Large intestine (tissue), 3 donors: ENCODE measurements around the gene FGF12. TPM values are rescaled to one million over a fixed set of nuclear protein-coding genes. Genes with fewer than 3 reads are reported as not detected.

Experiments
- DNase-seq, 2 donors: peaks; one replicate each; pipeline versions ENCODE4 v3.0.0 to v3.0.0-alpha.2; 2013
- H3K27ac ChIP-seq: one replicate; pipeline ENCODE4 v1.5.1; 2013; ENCODE audit warnings: low read length
- H3K27me3 ChIP-seq: 2 replicates; pipeline ENCODE4 v1.6.1; 2013; ENCODE audit warnings: low read length; ENCODE audit not compliant: control insufficient read depth, insufficient read depth
- H3K36me3 ChIP-seq: 2 replicates; pipeline ENCODE4 v1.6.1; 2013; ENCODE audit warnings: low read length; ENCODE audit not compliant: control insufficient read depth, insufficient read depth
- H3K4me1 ChIP-seq: one replicate; pipeline ENCODE4 v1.6.1; 2013; ENCODE audit warnings: low read length; ENCODE audit not compliant: control insufficient read depth, insufficient read depth
- H3K4me3 ChIP-seq: one replicate; pipeline ENCODE4 v1.5.1; 2013; ENCODE audit warnings: low read length
- H3K9me3 ChIP-seq: one replicate; pipeline ENCODE4 v1.6.1; 2013; ENCODE audit warnings: mild to moderate bottlenecking, low read depth, low read length, moderate library complexity; ENCODE audit not compliant: control insufficient read depth
- WGBS: methylation state at CpG from one replicate; pipeline ENCODE4 v1.1.5; 2013; ENCODE audit warnings: low lambda C conversion rate; ENCODE audit not compliant: insufficient coverage; 5-methylcytosine and 5-hydroxymethylcytosine counted together
- polyA plus RNA-seq: library from polyadenylated mRNA; unstranded; fragments of 120-200 nt; gene quantifications from one replicate; pipeline ENCODE4 v1.2.1, GENCODE V29; 2013

FGF12 gene
- polyA plus RNA-seq, 1 donor, result 2.1 TPM

DNA sequence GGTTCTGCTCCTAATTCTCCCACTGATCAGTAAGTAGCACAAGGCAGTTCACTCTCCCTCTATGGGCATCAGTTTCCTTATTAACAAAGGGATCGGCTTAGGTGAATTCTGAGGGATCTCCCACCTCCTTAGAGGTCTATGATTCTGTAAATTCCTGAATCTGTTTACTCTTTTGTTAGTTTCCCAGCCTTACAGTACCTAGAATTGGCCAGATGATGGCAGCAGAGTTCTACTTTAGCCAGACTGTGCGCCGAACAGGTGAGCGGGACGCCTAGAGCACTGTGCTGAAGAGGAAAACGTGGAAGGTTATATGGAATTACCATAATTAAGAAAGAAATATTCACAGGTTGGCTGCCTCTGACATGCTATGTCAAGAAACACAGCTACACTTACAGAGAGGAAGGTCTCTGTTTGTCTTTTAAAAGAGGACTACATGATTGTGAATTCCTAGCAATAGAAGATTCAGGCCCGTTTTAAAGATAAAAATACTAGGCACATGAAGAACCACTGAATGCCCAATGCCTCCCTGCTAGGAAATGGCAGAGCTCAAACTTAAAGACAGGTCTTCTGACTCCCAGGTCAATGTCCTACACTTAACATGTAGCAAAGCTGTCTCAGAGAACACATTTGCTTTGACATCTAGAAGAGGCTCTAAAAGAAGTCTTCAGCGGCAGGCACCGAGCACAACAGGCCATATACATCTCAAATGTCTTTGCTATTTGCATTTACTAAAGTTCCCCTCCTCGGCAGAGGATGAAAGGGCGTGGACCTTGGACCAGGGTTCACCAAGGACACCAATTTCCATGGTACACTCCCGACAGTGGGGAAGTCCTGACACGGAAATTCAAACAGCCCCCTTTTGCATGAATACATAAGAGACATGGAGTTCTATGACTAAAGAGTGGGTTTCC is 259.9 kb downstream of the FGF12 start:
- H3K9me3 ChIP-seq, result no peaks in the 10 kb centered on the region
- DNase-seq, result peak; percentile 12 to 22
- no peak overlapping the region for H3K27ac ChIP-seq
- no peaks in the 10 kb centered on the region for H3K4me1 ChIP-seq
- WGBS, result no CpG with 5 or more reads among the region's 13 CpGs
- no peak overlapping the region for H3K4me3 ChIP-seq
- H3K36me3 ChIP-seq, result no peaks in the 10 kb centered on the region
- peaks cover 7% of the 10 kb centered on the region for H3K27me3 ChIP-seq

DNA sequence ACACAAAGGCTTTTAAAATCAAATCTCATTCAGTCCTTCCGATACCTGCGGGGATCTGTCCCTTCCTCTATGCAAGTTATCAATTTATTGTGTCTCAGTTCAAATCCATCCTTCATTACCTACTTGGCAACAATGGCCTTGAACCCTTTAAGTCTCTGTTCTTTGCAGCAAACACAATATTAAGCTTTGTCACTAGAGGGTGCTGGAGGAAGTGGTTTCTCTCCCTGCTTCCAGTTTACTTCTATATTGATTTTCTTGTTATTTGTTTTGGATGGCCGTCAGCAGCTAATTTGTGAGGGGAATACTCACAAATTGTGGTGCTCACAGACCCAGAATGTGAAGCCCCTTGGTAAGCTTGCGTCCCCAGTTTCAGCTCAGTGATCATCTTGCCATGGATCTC is 278.3 kb downstream of the FGF12 start:
- 90% methylated on average over 2 of the region's 4 CpGs for WGBS
- Histone ChIP-seq H3K4me3 (no peak overlapping the region), H3K36me3 (no peaks in the 10 kb centered on the region), H3K27me3 (peaks cover 2% of the 10 kb centered on the region), H3K4me1 (no peaks in the 10 kb centered on the region), H3K27ac (no peak overlapping the region), H3K9me3 (no peaks in the 10 kb centered on the region)
- DNase-seq, result no peak

DNA sequence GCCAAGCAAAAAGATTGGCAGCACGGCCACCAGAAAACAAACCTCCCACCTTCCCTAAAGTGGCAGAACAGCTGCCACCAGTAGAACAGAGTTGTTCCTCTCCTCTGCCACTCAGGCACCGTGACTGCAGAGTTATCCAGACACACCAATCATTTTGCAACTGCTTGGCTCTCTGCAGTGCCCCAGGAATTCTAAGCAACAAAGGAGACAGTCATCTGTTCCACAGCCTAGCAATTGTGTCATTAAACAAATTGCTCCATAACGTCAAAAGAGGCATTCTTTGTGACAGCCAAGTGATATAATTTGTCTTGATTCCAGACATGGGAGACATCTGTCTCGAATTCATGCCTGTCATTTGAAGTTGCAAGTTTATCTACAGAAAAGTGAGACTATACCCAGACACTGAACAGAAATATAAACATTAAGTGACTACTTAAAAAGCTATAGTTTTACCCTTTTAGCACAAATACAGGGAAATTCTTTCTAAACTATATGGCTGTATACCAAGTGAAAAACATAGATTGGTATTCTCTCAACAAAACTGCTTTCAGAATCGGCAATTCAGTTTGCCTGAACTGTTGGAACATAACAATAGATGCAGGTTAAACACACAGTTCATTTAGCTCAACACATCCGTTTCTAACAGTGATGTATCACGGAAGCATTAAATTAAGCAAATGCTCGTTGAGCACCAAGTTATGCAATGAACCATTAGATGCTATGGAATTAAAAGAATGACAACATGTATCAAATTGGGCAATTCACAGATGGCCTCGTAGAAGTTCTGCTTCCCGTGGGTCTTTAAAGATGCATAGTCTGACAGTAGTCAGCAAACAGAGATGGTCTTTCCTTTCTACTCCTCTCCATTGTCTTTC is 281.3 kb downstream of the FGF12 start:
- H3K4me3 ChIP-seq, result no peak overlapping the region
- WGBS, result 92% methylated on average over 2 of the region's 10 CpGs
- no peaks in the 10 kb centered on the region for H3K4me1 ChIP-seq
- no peaks in the 10 kb centered on the region for H3K9me3 ChIP-seq
- peak in 1 of 2 donors; percentile 0 for DNase-seq
- no peak overlapping the region for H3K27ac ChIP-seq
- H3K27me3 ChIP-seq, result peaks cover 4% of the 10 kb centered on the region
- H3K36me3 ChIP-seq, result no peaks in the 10 kb centered on the region

DNA sequence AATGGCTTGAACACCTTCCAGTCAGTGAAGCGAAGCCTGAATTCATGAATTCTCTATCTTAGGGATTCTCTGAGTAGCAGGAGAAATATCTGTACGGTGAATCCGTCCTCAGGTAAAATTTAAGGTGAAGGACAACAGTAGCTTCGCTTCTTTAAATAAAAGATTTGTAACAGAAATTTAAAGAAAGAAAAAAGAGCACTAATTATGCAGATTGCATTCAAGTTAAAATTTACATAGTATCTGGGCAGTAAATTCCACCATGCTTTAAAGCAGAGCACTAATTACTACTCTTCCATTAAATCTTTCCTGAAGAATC is 282.6 kb downstream of the FGF12 start:
- WGBS, result no CpG with 5 or more reads among the region's 4 CpGs
- Histone ChIP-seq H3K4me3 (no peak overlapping the region), H3K9me3 (no peaks in the 10 kb centered on the region), H3K4me1 (no peaks in the 10 kb centered on the region), H3K27me3 (peaks cover 4% of the 10 kb centered on the region), H3K27ac (no peak overlapping the region), H3K36me3 (no peaks in the 10 kb centered on the region)
- no peak for DNase-seq

DNA sequence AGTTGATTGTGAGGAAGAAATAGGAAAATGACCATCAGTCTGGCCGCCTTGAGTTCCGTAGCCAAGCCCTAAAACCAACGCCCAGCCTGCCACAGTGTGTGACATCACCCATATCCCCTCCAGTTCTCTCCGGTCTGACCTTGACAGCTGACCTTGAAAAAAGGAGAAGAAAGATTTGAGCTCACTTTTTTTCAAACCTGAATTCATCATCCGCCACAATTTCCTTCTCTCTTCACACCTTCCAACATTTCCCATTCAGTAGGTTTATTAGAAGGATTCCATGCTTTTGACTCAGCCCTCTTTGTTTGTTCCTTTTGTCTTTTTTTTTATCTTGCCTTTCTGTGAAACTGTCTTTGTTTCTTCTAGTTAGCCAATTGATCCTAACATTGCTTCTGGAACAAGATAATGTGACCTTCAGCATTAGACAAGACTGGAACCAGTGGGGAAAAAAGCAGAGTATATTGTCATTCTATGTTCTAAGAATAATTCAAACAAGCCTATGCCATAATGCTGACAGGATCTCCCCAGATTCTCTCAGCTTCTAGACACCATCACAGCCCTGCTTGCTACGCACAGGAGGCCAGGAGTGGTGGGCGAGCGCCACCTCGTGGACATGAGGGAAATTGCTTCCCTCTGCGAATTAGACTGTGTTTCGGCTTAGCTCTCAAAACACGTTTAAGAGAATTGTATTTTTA is 283.1 kb downstream of the FGF12 start:
- Histone ChIP-seq H3K9me3 (no peaks in the 10 kb centered on the region), H3K27me3 (peaks cover 4% of the 10 kb centered on the region), H3K4me1 (no peaks in the 10 kb centered on the region), H3K36me3 (no peaks in the 10 kb centered on the region), H3K4me3 (no peak overlapping the region), H3K27ac (no peak overlapping the region)
- 20% methylated on average over 1 of the region's 12 CpGs for WGBS
- peak; percentile 19 to 21 for DNase-seq

DNA sequence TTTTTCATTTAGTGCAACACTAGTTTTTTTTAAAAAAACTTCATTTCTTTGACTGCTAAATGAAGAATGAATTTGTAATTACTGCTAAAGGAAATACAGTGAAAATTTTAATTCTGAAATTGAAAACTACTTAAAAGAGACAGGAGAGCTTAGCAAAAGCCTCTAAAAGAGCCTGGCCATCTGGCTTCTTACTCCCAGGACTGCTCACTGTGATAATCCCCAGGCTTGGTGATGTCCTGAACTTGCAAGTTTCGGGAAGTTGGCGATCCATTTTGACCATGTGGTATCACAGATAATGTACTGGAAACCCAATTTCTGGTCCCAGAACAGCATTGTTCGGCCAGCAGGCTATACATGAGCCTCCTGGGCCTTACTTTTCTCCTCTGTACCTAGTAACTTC is 292.1 kb downstream of the FGF12 start:
- no peaks in the 10 kb centered on the region for H3K4me1 ChIP-seq
- no peak for DNase-seq
- H3K9me3 ChIP-seq, result no peaks in the 10 kb centered on the region
- H3K4me3 ChIP-seq, result no peak overlapping the region
- no peaks in the 10 kb centered on the region for H3K36me3 ChIP-seq
- H3K27ac ChIP-seq, result no peak overlapping the region
- H3K27me3 ChIP-seq, result no peaks in the 10 kb centered on the region
- WGBS, result no CpG with 5 or more reads among the region's 3 CpGs

DNA sequence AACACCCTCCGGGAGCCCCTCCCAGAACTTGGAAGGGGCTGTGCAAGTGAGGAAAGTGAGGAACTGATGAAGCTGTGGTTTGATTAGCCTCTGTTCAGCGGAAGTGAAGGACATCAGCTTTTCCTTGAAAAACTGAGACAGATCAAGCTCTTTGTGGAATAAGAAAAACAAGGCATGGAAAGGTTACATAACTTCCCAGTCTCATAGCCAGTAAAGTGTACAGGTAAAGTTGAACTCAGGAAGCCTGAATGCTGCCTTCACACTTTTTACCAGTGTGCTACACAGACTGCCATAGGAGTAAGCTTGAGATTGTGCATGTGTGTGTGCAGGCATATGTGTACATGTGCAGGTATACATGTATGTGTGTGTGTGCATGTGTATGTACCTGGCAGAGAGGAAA is 293.2 kb downstream of the FGF12 start:
- no peaks in the 10 kb centered on the region for H3K9me3 ChIP-seq
- H3K4me3 ChIP-seq, result no peak overlapping the region
- H3K27ac ChIP-seq, result no peak overlapping the region
- no peak for DNase-seq
- H3K36me3 ChIP-seq, result no peaks in the 10 kb centered on the region
- no peaks in the 10 kb centered on the region for H3K4me1 ChIP-seq
- WGBS, result 83% methylated on average over 1 of the region's 2 CpGs
- H3K27me3 ChIP-seq, result no peaks in the 10 kb centered on the region

DNA sequence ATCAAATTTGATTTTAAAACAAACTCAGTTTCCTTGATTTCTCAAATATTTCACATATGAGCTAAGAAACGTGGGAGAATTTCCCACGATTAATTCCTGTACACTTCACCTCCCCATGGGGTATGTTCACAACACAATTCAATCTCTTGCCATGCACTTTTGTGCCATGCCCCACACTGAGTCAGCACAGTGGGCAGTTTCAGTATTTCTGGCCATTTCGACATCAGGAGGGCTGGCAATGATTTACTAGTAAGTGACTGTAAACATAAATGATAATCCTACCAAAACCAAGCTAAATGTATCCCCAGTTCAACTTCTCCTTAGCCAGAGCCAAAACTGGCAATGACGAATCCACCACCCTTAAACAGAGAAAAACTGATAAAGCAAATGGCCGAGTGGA is 293.6 kb downstream of the FGF12 start:
- WGBS, result no CpG with 5 or more reads among the region's 5 CpGs

DNA sequence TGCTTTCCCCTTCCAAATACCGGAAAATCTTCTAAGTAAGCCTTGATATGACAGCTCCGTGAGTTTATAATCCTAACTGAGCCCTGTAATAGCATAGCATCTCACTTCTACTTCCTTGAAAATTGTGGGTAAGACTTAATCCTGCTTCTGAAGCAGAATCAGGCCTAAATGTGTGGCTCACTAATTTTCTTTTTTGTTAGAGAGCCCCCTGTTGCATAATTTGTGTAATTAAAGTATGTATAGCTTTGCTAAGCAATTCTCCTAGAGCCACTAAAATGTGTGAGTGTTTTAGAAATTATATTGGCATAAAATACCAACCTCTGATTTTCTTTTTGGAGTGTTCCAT is 304.4 kb downstream of the FGF12 start:
- Histone ChIP-seq H3K36me3 (no peaks in the 10 kb centered on the region), H3K27me3 (no peaks in the 10 kb centered on the region), H3K4me3 (no peak overlapping the region), H3K27ac (no peak overlapping the region), H3K9me3 (no peaks in the 10 kb centered on the region), H3K4me1 (no peaks in the 10 kb centered on the region)
- no peak for DNase-seq
- whole genome bisulfite sequencing, result no CpG with 5 or more reads among the region's 2 CpGs

More for the DNA sequence above, 293.6 kb downstream of the FGF12 start:
- no peaks in the 10 kb centered on the region for H3K27me3 ChIP-seq
- DNase-seq, result no peak
- no peaks in the 10 kb centered on the region for H3K36me3 ChIP-seq
- no peaks in the 10 kb centered on the region for H3K9me3 ChIP-seq
- no peaks in the 10 kb centered on the region for H3K4me1 ChIP-seq
- no peak overlapping the region for H3K27ac ChIP-seq
- H3K4me3 ChIP-seq, result no peak overlapping the region

DNA sequence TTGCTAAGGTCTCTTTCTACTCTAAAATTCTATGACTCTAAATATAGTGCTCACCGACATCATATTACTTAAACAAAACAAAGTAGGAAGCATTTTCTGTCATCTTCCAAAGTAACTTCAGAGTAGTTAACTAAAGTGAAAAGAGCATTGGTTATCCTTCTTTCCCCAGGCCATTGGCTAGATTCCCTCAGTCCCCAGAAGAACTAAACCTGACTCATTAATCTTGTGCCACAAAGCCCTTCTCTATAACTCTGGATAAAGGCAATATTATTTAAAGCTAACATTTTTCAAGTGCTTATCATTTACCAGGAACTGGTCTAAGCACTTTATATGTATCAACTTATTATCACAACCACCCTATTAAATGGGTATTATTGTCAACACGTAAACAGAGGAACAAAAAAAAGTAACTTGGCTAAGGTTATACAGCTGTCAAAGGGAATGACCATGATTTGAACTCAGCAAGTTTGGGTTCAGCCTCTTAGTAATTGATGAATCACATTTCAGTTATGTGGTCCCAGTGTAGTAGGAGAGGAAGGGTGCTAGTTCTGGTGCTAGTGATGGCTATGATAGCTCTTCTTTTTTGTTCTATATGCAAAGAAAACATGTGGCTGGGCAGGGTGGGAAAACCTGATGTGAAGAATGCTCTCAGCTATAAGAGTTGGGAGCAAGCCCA is 304.9 kb downstream of the FGF12 start:
- Histone ChIP-seq H3K36me3 (no peaks in the 10 kb centered on the region), H3K9me3 (no peaks in the 10 kb centered on the region), H3K4me3 (no peak overlapping the region), H3K27ac (no peak overlapping the region), H3K4me1 (no peaks in the 10 kb centered on the region), H3K27me3 (no peaks in the 10 kb centered on the region)
- WGBS, result no CpG with 5 or more reads among the region's 2 CpGs
- no peak for DNase-seq
